Central memory CD8-positive, alpha-beta T cell (primary cell): Measurements from ENCODE around the gene VN1R4.
A peak's percentile ranks its signal among the peaks of the same experiment; 100 is the strongest.
"Not testable (repeated sequence)": the region's sequence is repeated elsewhere in the genome, so short reads cannot be mapped to it uniquely, and the experiment has no call there.

Experiments used
- ATAC-seq: fragments of 150-1000 bp; cut with Tn5 transposase; replicated peaks from 2 replicates; pipeline ENCODE4 v1.10.0; 2022; ENCODE audit warnings: mild to moderate bottlenecking, moderate FRiP score, moderate number of reproducible peaks; ENCODE audit not compliant: poor library complexity, severe bottlenecking; ENCODE audit errors: extremely low read depth
- DNase-seq, 2 donors: peaks; one replicate each; pipeline ENCODE4 v3.0.0; 2021; ENCODE audit warnings: low spot score in 2 of 2
- H3K27ac Mint-ChIP-seq: one replicate; pipeline ENCODE4 v1.8.0; 2022; ENCODE audit warnings: low read depth, mild to moderate bottlenecking, moderate library complexity, mixed read lengths
- H3K27me3 Mint-ChIP-seq: one replicate; pipeline ENCODE4 v1.8.0; 2022; ENCODE audit warnings: mixed read lengths
- H3K36me3 Mint-ChIP-seq: one replicate; pipeline ENCODE4 v1.8.0; 2022; ENCODE audit warnings: mild to moderate bottlenecking, moderate library complexity, mixed read lengths; ENCODE audit not compliant: insufficient read depth
- H3K4me1 Mint-ChIP-seq: one replicate; pipeline ENCODE4 v1.8.0; 2022; ENCODE audit warnings: mixed read lengths
- H3K4me3 Mint-ChIP-seq: one replicate; pipeline ENCODE4 v1.8.0; 2022; ENCODE audit warnings: mild to moderate bottlenecking, moderate library complexity, mixed read lengths
- H3K9me3 Mint-ChIP-seq: one replicate; pipeline ENCODE4 v1.8.0; 2022; ENCODE audit warnings: mixed read lengths

The VN1R4 gene

GRCh38 chr19:53257715-53258342 is 9.7 kb downstream of the VN1R4 start, which contains the start of gene VN1R2:
VN1R2 (plus strand) TSS chr19:53258292; CDS start chr19:53258376, 84 bp downstream.
- H3K27ac Mint-ChIP-seq, H3K4me3 Mint-ChIP-seq, H3K36me3 Mint-ChIP-seq, DNase-seq, ATAC-seq: not testable (repeated sequence)
- peaks cover 31% of the 10 kb centered on the region for H3K27me3 Mint-ChIP-seq
- peaks cover 15% of the 10 kb centered on the region for H3K9me3 Mint-ChIP-seq
- H3K4me1 Mint-ChIP-seq, result peaks cover 12% of the 10 kb centered on the region

- Mint-ChIP-seq H3K36me3 (peaks cover 11% of the 10 kb centered on the region), H3K27me3 (peaks cover 28% of the 10 kb centered on the region), H3K4me3 (peak within 1 kb of the TSS; percentile 81), H3K9me3 (peaks cover 34% of the 10 kb centered on the region), H3K4me1 (peaks cover 12% of the 10 kb centered on the region), H3K27ac (peak within 1 kb of the TSS; percentile 80)
- DNase-seq (peak; percentile 49 to 66), ATAC-seq (peak; percentile 97)
Measured at GRCh38 chr19:53254411-53255341, 12.8 kb downstream of the VN1R4 start, which contains the start of gene ZNF677. ZNF677 (minus strand) TSS chr19:53254873; CDS start chr19:53251550, 3,323 bp downstream.

- Mint-ChIP-seq H3K4me1 (no peaks in the 10 kb centered on the region), H3K27ac (no peak overlapping the region), H3K27me3 (no peaks in the 10 kb centered on the region), H3K36me3 (peaks cover 21% of the 10 kb centered on the region), H3K4me3 (no peak overlapping the region), H3K9me3 (peaks cover 43% of the 10 kb centered on the region)
- ATAC-seq (no peak), DNase-seq (no peak)
Measured at GRCh38 chr19:53246498-53246897, 21.0 kb downstream of the VN1R4 start.

GRCh38 chr19:53237114-53237777 is 30.3 kb downstream of the VN1R4 start:
- DNase-seq (no peak), ATAC-seq (no peak)
- Mint-ChIP-seq H3K27ac (no peak overlapping the region), H3K36me3 (peaks cover 3% of the 10 kb centered on the region), H3K27me3 (no peaks in the 10 kb centered on the region), H3K9me3 (peaks cover 55% of the 10 kb centered on the region), H3K4me1 (no peaks in the 10 kb centered on the region), H3K4me3 (no peak overlapping the region)

GRCh38 chr19:53224606-53225005 is 42.9 kb downstream of the VN1R4 start:
- no peak for ATAC-seq
- H3K9me3 Mint-ChIP-seq, result peaks cover 21% of the 10 kb centered on the region
- no peaks in the 10 kb centered on the region for H3K27me3 Mint-ChIP-seq
- H3K4me3 Mint-ChIP-seq, result no peak overlapping the region
- H3K4me1 Mint-ChIP-seq, result no peaks in the 10 kb centered on the region
- DNase-seq, result no peak
- no peaks in the 10 kb centered on the region for H3K36me3 Mint-ChIP-seq
- no peak overlapping the region for H3K27ac Mint-ChIP-seq

- H3K27me3 Mint-ChIP-seq, H3K4me3 Mint-ChIP-seq, ATAC-seq, DNase-seq, H3K27ac Mint-ChIP-seq, H3K36me3 Mint-ChIP-seq, H3K4me1 Mint-ChIP-seq: not testable (repeated sequence)
- peaks cover 29% of the 10 kb centered on the region for H3K9me3 Mint-ChIP-seq
Measured at GRCh38 chr19:53222716-53223115, 44.8 kb downstream of the VN1R4 start.
